Mesothelial cell of epicardium (in vitro differentiated cells): ENCODE measurements around the gene SMC1A. TPM values are rescaled to one million over a fixed set of nuclear protein-coding genes. Genes with fewer than 3 reads are reported as not detected.
"Not testable (repeated sequence)": the region's sequence is repeated elsewhere in the genome, so short reads cannot be mapped to it uniquely, and the experiment has no call there.

Experiments used
- DNase-seq, 2 experiments: peaks; one replicate each; pipeline ENCODE4 v3.0.0; 2021; ENCODE audit warnings: low spot score in 2 of 2; ENCODE audit not compliant: unreplicated experiment in 2 of 2
- H3K27ac Mint-ChIP-seq: 2 replicates; pipeline ENCODE4 v1.8.0; 2021; ENCODE audit warnings: mixed read lengths
- H3K27me3 Mint-ChIP-seq: 2 replicates; pipeline ENCODE4 v1.8.0; 2021; ENCODE audit warnings: low read depth, mixed read lengths
- H3K36me3 Mint-ChIP-seq: 2 replicates; pipeline ENCODE4 v1.8.0; 2021; ENCODE audit warnings: mixed read lengths
- H3K4me1 Mint-ChIP-seq: 2 replicates; pipeline ENCODE4 v1.8.0; 2021; ENCODE audit warnings: mixed read lengths
- H3K4me3 Mint-ChIP-seq: 2 replicates; pipeline ENCODE4 v1.8.0; 2021; ENCODE audit warnings: mild to moderate bottlenecking, moderate library complexity, mixed read lengths
- H3K9me3 Mint-ChIP-seq: 2 replicates; pipeline ENCODE4 v1.8.0; 2021; ENCODE audit warnings: mixed read lengths
- CTCF ChIP-seq: fragments of 200-600 bp; sonication (generic); IDR thresholded peaks from one replicate; pipeline ENCODE4 v1.5.0; 2021; ENCODE audit warnings: antibody characterized with exemption; ENCODE audit not compliant: unreplicated experiment
- total RNA-seq: library from RNA; stranded (reverse); gene quantifications from 3 replicates; pipeline ENCODE4 v1.2.1, GENCODE V29; 2021

SMC1A gene
- 58.2 to 66.2 TPM (median 65.1 TPM) in 3 replicates for total RNA-seq

GRCh38 chrX:53422086-53422860 lies at the start of gene SMC1A:
Gene SMC1A (minus strand): TSS chrX:53422654. CDS start chrX:53422600, 54 bp downstream.
- peak; percentile 91 to 93 for DNase-seq
- Mint-ChIP-seq H3K27me3 (no peaks in the 10 kb centered on the region), H3K9me3 (peaks cover 18% of the 10 kb centered on the region), H3K4me3 (peak within 1 kb of the TSS; percentile 100), H3K4me1 (peaks cover 14% of the 10 kb centered on the region), H3K36me3 (peaks cover 5% of the 10 kb centered on the region), H3K27ac (peak within 1 kb of the TSS; percentile 100)
- TF ChIP-seq CTCF = no peak

- H3K9me3 Mint-ChIP-seq = peaks cover 25% of the 10 kb centered on the region
- H3K4me1 Mint-ChIP-seq = no peaks in the 10 kb centered on the region
- H3K27ac Mint-ChIP-seq = no peak overlapping the region
- peaks cover 18% of the 10 kb centered on the region for H3K27me3 Mint-ChIP-seq
- H3K36me3 Mint-ChIP-seq = no peaks in the 10 kb centered on the region
- no peak for TF ChIP-seq CTCF
- H3K4me3 Mint-ChIP-seq = no peak overlapping the region
- no peak for DNase-seq
Observed at GRCh38 chrX:53471346-53471745, 48.9 kb upstream of the SMC1A start.

- Mint-ChIP-seq H3K9me3 (peaks cover 19% of the 10 kb centered on the region), H3K27me3 (peaks cover 15% of the 10 kb centered on the region)
- not testable (repeated sequence) for H3K36me3 Mint-ChIP-seq, H3K27ac Mint-ChIP-seq, DNase-seq, H3K4me3 Mint-ChIP-seq, H3K4me1 Mint-ChIP-seq
Observed at GRCh38 chrX:53468659-53469058, 46.2 kb upstream of the SMC1A start.

- Mint-ChIP-seq H3K27me3 (peaks cover 9% of the 10 kb centered on the region), H3K9me3 (peaks cover 21% of the 10 kb centered on the region), H3K4me3 (no peak overlapping the region), H3K36me3 (no peaks in the 10 kb centered on the region), H3K4me1 (no peaks in the 10 kb centered on the region), H3K27ac (no peak overlapping the region)
- DNase-seq = no peak
- TF ChIP-seq CTCF = no peak
Observed at GRCh38 chrX:53458082-53458481, 35.6 kb upstream of the SMC1A start.

- Mint-ChIP-seq H3K27ac (no peak overlapping the region), H3K9me3 (peaks cover 20% of the 10 kb centered on the region), H3K4me1 (no peaks in the 10 kb centered on the region), H3K27me3 (peaks cover 8% of the 10 kb centered on the region), H3K36me3 (no peaks in the 10 kb centered on the region), H3K4me3 (no peak overlapping the region)
- no peak for TF ChIP-seq CTCF
- no peak for DNase-seq
Observed at GRCh38 chrX:53456254-53456653, 33.8 kb upstream of the SMC1A start.

- peaks cover 23% of the 10 kb centered on the region for H3K9me3 Mint-ChIP-seq
- H3K27ac Mint-ChIP-seq = no peak overlapping the region
- no peak for DNase-seq
- H3K4me1 Mint-ChIP-seq = no peaks in the 10 kb centered on the region
- no peak overlapping the region for H3K4me3 Mint-ChIP-seq
- peaks cover 5% of the 10 kb centered on the region for H3K27me3 Mint-ChIP-seq
- TF ChIP-seq CTCF = no peak
- H3K36me3 Mint-ChIP-seq = no peaks in the 10 kb centered on the region
Observed at GRCh38 chrX:53452812-53453211, 30.4 kb upstream of the SMC1A start.
